ENCODE data around the gene CLRN3. TPM values are rescaled to one million over a fixed set of nuclear protein-coding genes. Genes with fewer than 3 reads are reported as not detected.

Gene CLRN3
- total and polyA plus RNA-seq, 2 of the 8 experiments (the other 6 are each of a cell fraction or from before 2014, with no cell fraction given) = not detected

DNA sequence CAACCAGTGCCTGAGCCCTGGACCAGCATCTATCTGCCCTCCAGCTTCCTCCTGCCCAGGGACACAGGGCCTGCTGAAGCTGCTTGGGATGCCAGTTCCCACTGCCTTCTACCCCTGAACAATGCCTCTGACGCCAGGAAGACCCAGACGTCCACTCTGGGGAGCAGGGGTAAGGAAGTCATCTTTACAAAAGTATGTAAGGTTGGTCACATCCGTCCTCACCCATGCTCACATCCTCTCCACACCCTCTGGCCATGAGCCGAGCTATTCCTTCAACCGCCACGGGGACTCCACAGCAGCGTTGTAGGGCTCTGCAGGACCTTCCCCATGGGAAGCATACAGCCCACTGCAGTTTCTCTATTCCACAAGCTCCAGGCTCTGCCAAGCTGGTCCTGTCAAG lies 58.5 kb downstream of the CLRN3 start (continued):
- TF ChIP-seq, protein P1, sequence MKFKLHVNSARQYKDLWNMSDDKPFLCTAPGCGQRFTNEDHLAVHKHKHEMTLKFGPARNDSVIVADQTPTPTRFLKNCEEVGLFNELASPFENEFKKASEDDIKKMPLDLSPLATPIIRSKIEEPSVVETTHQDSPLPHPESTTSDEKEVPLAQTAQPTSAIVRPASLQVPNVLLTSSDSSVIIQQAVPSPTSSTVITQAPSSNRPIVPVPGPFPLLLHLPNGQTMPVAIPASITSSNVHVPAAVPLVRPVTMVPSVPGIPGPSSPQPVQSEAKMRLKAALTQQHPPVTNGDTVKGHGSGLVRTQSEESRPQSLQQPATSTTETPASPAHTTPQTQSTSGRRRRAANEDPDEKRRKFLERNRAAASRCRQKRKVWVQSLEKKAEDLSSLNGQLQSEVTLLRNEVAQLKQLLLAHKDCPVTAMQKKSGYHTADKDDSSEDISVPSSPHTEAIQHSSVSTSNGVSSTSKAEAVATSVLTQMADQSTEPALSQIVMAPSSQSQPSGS (IDR thresholded peaks at IDR 0.05; ENCODE audit: low read length) = no peak
- TF ChIP-seq, protein P2, sequence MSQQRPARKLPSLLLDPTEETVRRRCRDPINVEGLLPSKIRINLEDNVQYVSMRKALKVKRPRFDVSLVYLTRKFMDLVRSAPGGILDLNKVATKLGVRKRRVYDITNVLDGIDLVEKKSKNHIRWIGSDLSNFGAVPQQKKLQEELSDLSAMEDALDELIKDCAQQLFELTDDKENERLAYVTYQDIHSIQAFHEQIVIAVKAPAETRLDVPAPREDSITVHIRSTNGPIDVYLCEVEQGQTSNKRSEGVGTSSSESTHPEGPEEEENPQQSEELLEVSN (IDR thresholded peaks at IDR 0.05) = no peak
- TF ChIP-seq EGR1 (IDR thresholded peaks at IDR 0.05; ENCODE audit: borderline replicate concordance, low read depth, low read length) = no peak
- no peak for TF ChIP-seq RNF2 (IDR thresholded peaks at IDR 0.05; ENCODE audit: borderline replicate concordance, low read depth, low read length, missing control alignments, poor library complexity, severe bottlenecking)

All from H1 (cell line).